IMR-90 (cell line): ENCODE results near the gene SLX9. TPM values are rescaled to one million over a fixed set of nuclear protein-coding genes. Genes with fewer than 3 reads are reported as not detected.

Source experiments
- ATAC-seq: fragments of 200-7000 bp; cut with Tn5 transposase; 2 replicates; pipeline ENCODE4 v1.9.1; 2020; ENCODE audit warnings: low read depth, mild to moderate bottlenecking, moderate library complexity
- BruUV-seq: library from RNA; stranded (reverse); fragments of 400-500 nt; replicated peaks from 2 replicates; lab custom pipeline; 2021; lab: Mats Ljungman, UMichigan
- CTCF ChIA-PET: fragments of 300-600 bp; formaldehyde crosslinking; extraction: SDS; loops from one replicate; lab custom pipeline; 2021; ENCODE audit warnings: antibody characterized with exemption; lab: Yijun Ruan, JAX
- POLR2A ChIA-PET: fragments of 300-600 bp; sonication (Branson Sonifier 250); formaldehyde crosslinking; loops from one replicate; lab custom pipeline; 2022; ENCODE audit warnings: antibody characterized with exemption; ENCODE audit not compliant: unreplicated experiment; lab: Charles Lee
- DNase-seq: peaks from one replicate; pipeline ENCODE4 v3.0.0; 2013
- H2AFZ ChIP-seq: replicated peaks from 2 replicates; pipeline ENCODE3; 2013; ENCODE audit warnings: low read length, mild to moderate bottlenecking; ENCODE audit not compliant: poor library complexity
- H2AK5ac ChIP-seq: 2 replicates; pipeline ENCODE4 v1.6.1; 2013; ENCODE audit warnings: low read depth, low read length, inconsistent platforms
- H2AK9ac ChIP-seq: replicated peaks from 2 replicates; pipeline ENCODE3; 2013; ENCODE audit warnings: mild to moderate bottlenecking, low read depth, low read length, moderate library complexity; ENCODE audit not compliant: poor library complexity
- H2BK120ac ChIP-seq: 2 replicates; pipeline ENCODE4 v1.6.1; 2013; ENCODE audit warnings: low read depth, low read length, inconsistent platforms
- H2BK15ac ChIP-seq: 3 replicates; pipeline ENCODE4 v1.6.1; 2013; ENCODE audit warnings: low read depth, low read length, inconsistent platforms
- H2BK20ac ChIP-seq: 2 replicates; pipeline ENCODE4 v1.6.1; 2013; ENCODE audit warnings: low read depth, mild to moderate bottlenecking, inconsistent platforms, low read length, moderate library complexity
- H2BK5ac ChIP-seq: 2 replicates; pipeline ENCODE4 v1.6.1; 2013; ENCODE audit warnings: mild to moderate bottlenecking, low read depth, low read length, inconsistent platforms; ENCODE audit not compliant: poor library complexity, severe bottlenecking
- H3K14ac ChIP-seq: replicated peaks from 2 replicates; pipeline ENCODE4 v1.6.1; 2013; ENCODE audit warnings: low read depth, low read length, inconsistent platforms
- H3K18ac ChIP-seq: 2 replicates; pipeline ENCODE4 v1.6.1; 2013; ENCODE audit warnings: low read depth, low read length, control low read depth
- H3K23ac ChIP-seq: 2 replicates; pipeline ENCODE4 v1.6.1; 2013; ENCODE audit warnings: low read depth, low read length, inconsistent platforms
- H3K27ac ChIP-seq: 2 replicates; pipeline ENCODE4 v1.5.1; 2013; ENCODE audit warnings: mild to moderate bottlenecking, control low read depth, low read length; ENCODE audit not compliant: insufficient read depth
- H3K27me3 ChIP-seq: 2 replicates; pipeline ENCODE4 v1.6.1; 2013; ENCODE audit warnings: low read length; ENCODE audit not compliant: control insufficient read depth, insufficient read depth
- H3K36me3 ChIP-seq: 2 replicates; pipeline ENCODE4 v1.6.1; 2013; ENCODE audit warnings: low read length, mixed read lengths; ENCODE audit not compliant: control insufficient read depth, insufficient read depth
- H3K4ac ChIP-seq: 2 replicates; pipeline ENCODE4 v1.6.1; 2013; ENCODE audit warnings: low read depth, low read length, inconsistent platforms
- H3K4me1 ChIP-seq: 2 replicates; pipeline ENCODE4 v1.6.1; 2013; ENCODE audit warnings: low read length, mixed read lengths; ENCODE audit not compliant: control insufficient read depth, insufficient read depth
- H3K4me2 ChIP-seq: 2 replicates; pipeline ENCODE4 v1.6.1; 2013; ENCODE audit warnings: low read depth, mild to moderate bottlenecking, control low read depth, low read length, moderate library complexity
- H3K4me3 ChIP-seq: 2 replicates; pipeline ENCODE4 v1.5.1; 2013; ENCODE audit warnings: low read depth, mild to moderate bottlenecking, control low read depth, low read length, moderate library complexity; ENCODE audit not compliant: insufficient read depth
- H3K56ac ChIP-seq: 2 replicates; pipeline ENCODE4 v1.6.1; 2013; ENCODE audit warnings: low read length, inconsistent platforms; ENCODE audit not compliant: insufficient read depth; ENCODE audit errors: extremely low read depth
- H3K79me1 ChIP-seq, 2 experiments: 2 replicates each; pipeline ENCODE4 v1.6.1; 2013; ENCODE audit warnings: low read length in 2 of 2, inconsistent platforms in 1 of 2, low read depth in 1 of 2
- H3K9ac ChIP-seq: 2 replicates; pipeline ENCODE4 v1.6.1; 2013; ENCODE audit warnings: low read depth, low read length, control low read depth
- H3K9me1 ChIP-seq: 2 replicates; pipeline ENCODE4 v1.6.1; 2013; ENCODE audit warnings: low read length, inconsistent platforms; ENCODE audit not compliant: insufficient read depth
- H3K9me3 ChIP-seq: 2 replicates; pipeline ENCODE4 v1.6.1; 2013; ENCODE audit warnings: low read length; ENCODE audit not compliant: control insufficient read depth, insufficient read depth
- H4K20me1 ChIP-seq: 2 replicates; pipeline ENCODE4 v1.6.1; 2013; ENCODE audit warnings: low read length, inconsistent platforms; ENCODE audit not compliant: insufficient read depth
- H4K5ac ChIP-seq: 2 replicates; pipeline ENCODE4 v1.6.1; 2013; ENCODE audit warnings: mild to moderate bottlenecking, low read depth, low read length, control low read depth
- H4K8ac ChIP-seq, 2 experiments: 2 replicates each; pipeline ENCODE4 v1.6.1; 2013; ENCODE audit warnings: low read depth in 2 of 2, low read length in 2 of 2, control low read depth in 1 of 2, inconsistent platforms in 1 of 2
- H4K91ac ChIP-seq: 2 replicates; pipeline ENCODE4 v1.6.1; 2013; ENCODE audit warnings: low read depth, low read length, inconsistent platforms; ENCODE audit not compliant: insufficient read depth
- BHLHE40 ChIP-seq: fragments of 150-350 bp; IDR thresholded peaks from 2 replicates; pipeline ENCODE4 v1.6.1; 2016; ENCODE audit warnings: mild to moderate bottlenecking, low read depth, low read length
- CEBPB ChIP-seq: IDR thresholded peaks from 2 replicates; pipeline ENCODE4 v1.6.1; 2012; ENCODE audit warnings: low read depth, low read length, improper control_type of control experiment
- CHD1 ChIP-seq: IDR thresholded peaks from 2 replicates; pipeline ENCODE4 v1.6.1; 2012; ENCODE audit warnings: low read depth, low read length, improper control_type of control experiment
- CTCF ChIP-seq: conservative IDR thresholded peaks from 2 replicates; pipeline ENCODE4 v1.5.1; 2012; ENCODE audit warnings: mild to moderate bottlenecking, low read depth, low read length, improper control_type of control experiment
- ELK1 ChIP-seq: fragments of 150-350 bp; IDR thresholded peaks from 2 replicates; pipeline ENCODE4 v1.6.1; 2016; ENCODE audit warnings: low read depth, mild to moderate bottlenecking, low read length, moderate library complexity, borderline replicate concordance
- FOS ChIP-seq: fragments of 150-350 bp; IDR thresholded peaks from 2 replicates; pipeline ENCODE4 v1.6.1; 2016; ENCODE audit warnings: low read depth, low read length
- MAFK ChIP-seq: IDR thresholded peaks from 2 replicates; pipeline ENCODE4 v1.6.1; 2012; ENCODE audit warnings: low read depth, low read length, improper control_type of control experiment
- MAZ ChIP-seq: IDR thresholded peaks from 2 replicates; pipeline ENCODE4 v1.6.1; 2012; ENCODE audit warnings: low read depth, mild to moderate bottlenecking, low read length, improper control_type of control experiment, moderate library complexity, borderline replicate concordance
- MXI1 ChIP-seq: IDR thresholded peaks from 2 replicates; pipeline ENCODE4 v1.6.1; 2012; ENCODE audit warnings: low read depth, mild to moderate bottlenecking, low read length, moderate library complexity, borderline replicate concordance
- NFE2L2 ChIP-seq: fragments of 150-350 bp; IDR thresholded peaks from 2 replicates; pipeline ENCODE4 v1.6.1; 2016; ENCODE audit warnings: low read depth, mild to moderate bottlenecking, low read length
- POLR2A ChIP-seq: IDR thresholded peaks from 2 replicates; pipeline ENCODE4 v1.6.1; 2012; ENCODE audit warnings: mild to moderate bottlenecking, low read depth, low read length
- RAD21 ChIP-seq: IDR thresholded peaks from 2 replicates; pipeline ENCODE4 v1.6.1; 2012; ENCODE audit warnings: low read length, improper control_type of control experiment
- RCOR1 ChIP-seq: IDR thresholded peaks from 2 replicates; pipeline ENCODE4 v1.6.1; 2012; ENCODE audit warnings: mild to moderate bottlenecking, low read length, improper control_type of control experiment; ENCODE audit not compliant: insufficient replicate concordance
- RFX5 ChIP-seq: IDR thresholded peaks from 2 replicates; pipeline ENCODE4 v1.8.0; 2012; ENCODE audit warnings: low read depth, mild to moderate bottlenecking, low read length, moderate library complexity
- SMC3 ChIP-seq: fragments of 150-350 bp; IDR thresholded peaks from 2 replicates; pipeline ENCODE4 v1.6.1; 2016; ENCODE audit warnings: low read depth, mild to moderate bottlenecking, antibody characterized with exemption, low read length, moderate library complexity
- USF2 ChIP-seq: fragments of 150-350 bp; IDR thresholded peaks from 2 replicates; pipeline ENCODE4 v1.6.1; 2017; ENCODE audit warnings: mild to moderate bottlenecking, antibody characterized with exemption, low read length, low read depth
- WGBS, 2 experiments: methylation state at CpG; one replicate each; pipeline versions ENCODE4 v1.1.5 to v1.1.7; 2013; ENCODE audit warnings: missing lambda C conversion rate in 2 of 2; ENCODE audit not compliant: insufficient read length in 1 of 2; ENCODE audit errors: extremely low coverage in 2 of 2; 5-methylcytosine and 5-hydroxymethylcytosine counted together
- dilution Hi-C: fragments of 300-500 bp; cut with HindIII; formaldehyde crosslinking; loops from one replicate; pipeline ENCODE4 v1.14.3; 2018; ENCODE audit warnings: low sequenced_read_pairs; ENCODE audit not compliant: unreplicated experiment
- in situ Hi-C: fragments of 300-500 bp; cut with MboI; formaldehyde crosslinking; loops from 3 replicates; pipeline ENCODE4 v1.14.3; 2019; ENCODE audit warnings: low sequenced_read_pairs, inconsistent platforms, mixed read lengths
- intact Hi-C: fragments of 100-400 bp; cut with micrococcal nuclease; formaldehyde crosslinking; loops from 2 replicates; pipeline ENCODE4 v1.10.0; 2022
- polyA plus RNA-seq, 3 experiments: library from polyadenylated mRNA; depleted of rRNA; stranded (reverse); fragments of >200 nt; gene quantifications; 2 replicates each; pipeline ENCODE4 v1.2.3, GENCODE V29; 2012; ENCODE audit warnings: low replicate concordance in 1 of 3
- total RNA-seq: library from RNA; depleted of rRNA; stranded (reverse); fragments of >200 nt; gene quantifications from 2 replicates; pipeline ENCODE4 v1.2.3, GENCODE V29; 2012

The SLX9 gene
- total and polyA plus RNA-seq, 2 of the 4 experiments (the other 2 are of a cell fraction): 10.4 to 21.7 TPM

GRCh38 chr21:44913425-44914175, 26.2 kb upstream of the SLX9 start:
- no peak overlapping the region for H2BK20ac ChIP-seq
- no peaks in the 10 kb centered on the region for H3K36me3 ChIP-seq
- H4K5ac ChIP-seq: no peak overlapping the region
- no peak overlapping the region for H3K9ac ChIP-seq
- peaks cover 65% of the 10 kb centered on the region for H3K27me3 ChIP-seq
- intact Hi-C loops (no loop called here), in situ Hi-C loops (no loop called here), dilution Hi-C loops (no loop called here)
- no peak overlapping the region for H3K4me2 ChIP-seq
- H2AK9ac ChIP-seq: no peak overlapping the region
- H3K27ac ChIP-seq: no peak overlapping the region
- H2BK15ac ChIP-seq: no peak overlapping the region
- no peaks in the 10 kb centered on the region for H3K9me1 ChIP-seq
- no peaks in the 10 kb centered on the region for H3K79me1 ChIP-seq
- H3K56ac ChIP-seq: no peak overlapping the region
- no peaks in the 10 kb centered on the region; the same call in 1 of the 2 replicates for H3K4me1 ChIP-seq
- TF ChIP-seq NFE2L2: no peak
- TF ChIP-seq MAZ: no peak
- TF ChIP-seq MXI1: no peak
- no peak for TF ChIP-seq CEBPB
- TF ChIP-seq POLR2A: no peak
- no peak for TF ChIP-seq MAFK
- no peak for TF ChIP-seq CTCF
- no peak for TF ChIP-seq BHLHE40
- TF ChIP-seq ELK1: no peak
- no peak for TF ChIP-seq CHD1
- TF ChIP-seq FOS: no peak
- TF ChIP-seq RCOR1: no peak
- no peak for TF ChIP-seq RFX5
- no peak for TF ChIP-seq RAD21
- no peak for TF ChIP-seq SMC3
- TF ChIP-seq USF2: no peak
- H3K23ac ChIP-seq: no peak overlapping the region
- no peak overlapping the region for H3K4me3 ChIP-seq
- H2BK5ac ChIP-seq: no peak overlapping the region
- H3K14ac ChIP-seq: no peak overlapping the region; the same call in 1 of the 2 replicates
- H2AFZ ChIP-seq: no peak overlapping the region
- no peak overlapping the region for H4K8ac ChIP-seq
- ATAC-seq (no peak), DNase-seq (no peak)
- BruUV-seq: no TSS peak
- H4K91ac ChIP-seq: no peak overlapping the region
- no peaks in the 10 kb centered on the region for H3K9me3 ChIP-seq
- H2BK120ac ChIP-seq: no peak overlapping the region
- H3K18ac ChIP-seq: no peak overlapping the region
- no peaks in the 10 kb centered on the region for H4K20me1 ChIP-seq
- ChIA-PET POLR2A (no interaction called here), CTCF (no interaction called here)
- WGBS, 2 experiments: 60% methylated on average over 1 of the region's 7 CpGs; no CpG with 5 or more reads in 1 of the 2 experiments
- H3K4ac ChIP-seq: no peak overlapping the region
- no peak overlapping the region for H2AK5ac ChIP-seq
